ENCODE data around the gene PCDH11X. TPM values are rescaled to one million over a fixed set of nuclear protein-coding genes. Genes with fewer than 3 reads are reported as not detected.
"Not testable (repeated sequence)": the region's sequence is repeated elsewhere in the genome, so short reads cannot be mapped to it uniquely, and the experiment has no call there.

PCDH11X gene, protein sequence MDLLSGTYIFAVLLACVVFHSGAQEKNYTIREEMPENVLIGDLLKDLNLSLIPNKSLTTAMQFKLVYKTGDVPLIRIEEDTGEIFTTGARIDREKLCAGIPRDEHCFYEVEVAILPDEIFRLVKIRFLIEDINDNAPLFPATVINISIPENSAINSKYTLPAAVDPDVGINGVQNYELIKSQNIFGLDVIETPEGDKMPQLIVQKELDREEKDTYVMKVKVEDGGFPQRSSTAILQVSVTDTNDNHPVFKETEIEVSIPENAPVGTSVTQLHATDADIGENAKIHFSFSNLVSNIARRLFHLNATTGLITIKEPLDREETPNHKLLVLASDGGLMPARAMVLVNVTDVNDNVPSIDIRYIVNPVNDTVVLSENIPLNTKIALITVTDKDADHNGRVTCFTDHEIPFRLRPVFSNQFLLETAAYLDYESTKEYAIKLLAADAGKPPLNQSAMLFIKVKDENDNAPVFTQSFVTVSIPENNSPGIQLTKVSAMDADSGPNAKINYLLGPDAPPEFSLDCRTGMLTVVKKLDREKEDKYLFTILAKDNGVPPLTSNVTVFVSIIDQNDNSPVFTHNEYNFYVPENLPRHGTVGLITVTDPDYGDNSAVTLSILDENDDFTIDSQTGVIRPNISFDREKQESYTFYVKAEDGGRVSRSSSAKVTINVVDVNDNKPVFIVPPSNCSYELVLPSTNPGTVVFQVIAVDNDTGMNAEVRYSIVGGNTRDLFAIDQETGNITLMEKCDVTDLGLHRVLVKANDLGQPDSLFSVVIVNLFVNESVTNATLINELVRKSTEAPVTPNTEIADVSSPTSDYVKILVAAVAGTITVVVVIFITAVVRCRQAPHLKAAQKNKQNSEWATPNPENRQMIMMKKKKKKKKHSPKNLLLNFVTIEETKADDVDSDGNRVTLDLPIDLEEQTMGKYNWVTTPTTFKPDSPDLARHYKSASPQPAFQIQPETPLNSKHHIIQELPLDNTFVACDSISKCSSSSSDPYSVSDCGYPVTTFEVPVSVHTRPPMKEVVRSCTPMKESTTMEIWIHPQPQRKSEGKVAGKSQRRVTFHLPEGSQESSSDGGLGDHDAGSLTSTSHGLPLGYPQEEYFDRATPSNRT (N-terminal part only)
- total RNA-seq, result 108 TPM

DNA sequence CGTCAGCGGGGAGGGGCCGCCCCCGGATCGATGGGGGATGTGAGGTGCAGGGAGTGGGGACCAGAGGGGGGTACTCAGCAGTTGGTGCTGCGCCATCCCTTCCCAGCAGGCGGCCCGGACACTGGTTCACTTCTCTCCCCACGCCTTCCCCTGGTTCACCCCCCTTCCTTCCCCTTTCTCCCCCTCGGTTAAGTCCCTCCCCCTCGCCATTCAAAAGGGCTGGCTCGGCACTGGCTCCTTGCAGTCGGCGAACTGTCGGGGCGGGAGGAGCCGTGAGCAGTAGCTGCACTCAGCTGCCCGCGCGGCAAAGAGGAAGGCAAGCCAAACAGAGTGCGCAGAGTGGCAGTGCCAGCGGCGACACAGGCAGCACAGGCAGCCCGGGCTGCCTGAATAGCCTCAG lies at the start of gene PCDH11X:
Gene PCDH11X (plus strand): TSS at position 241 of the 400 bp plus-strand sequence. CDS start 56,130 bp downstream, outside the sequence.
- not testable (repeated sequence) for FAIRE-seq; DNase-seq (ENCODE audit: low spot score in 2 of 2)

DNA sequence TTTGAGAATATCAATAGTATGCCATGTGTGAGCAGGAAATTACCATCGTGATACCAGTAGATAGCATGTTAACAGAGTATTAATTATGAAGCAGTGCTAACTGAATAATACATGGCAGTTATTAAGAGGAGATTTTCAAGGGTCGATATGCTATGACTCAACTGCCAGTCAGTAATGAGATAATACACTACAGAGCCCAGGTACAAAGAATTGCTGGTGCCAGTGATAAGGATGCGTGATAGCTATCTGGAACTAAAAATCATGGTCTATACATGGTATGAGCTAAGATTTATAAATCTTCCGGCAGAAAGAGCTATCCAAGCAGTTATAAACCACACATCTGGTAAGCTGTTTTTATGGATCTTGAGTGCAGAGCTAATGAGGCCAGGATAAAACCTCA lies 31.7 kb upstream of the PCDH11X start:
- DNase-seq (ENCODE audit: low spot score in 2 of 2); FAIRE-seq: not testable (repeated sequence)

DNA sequence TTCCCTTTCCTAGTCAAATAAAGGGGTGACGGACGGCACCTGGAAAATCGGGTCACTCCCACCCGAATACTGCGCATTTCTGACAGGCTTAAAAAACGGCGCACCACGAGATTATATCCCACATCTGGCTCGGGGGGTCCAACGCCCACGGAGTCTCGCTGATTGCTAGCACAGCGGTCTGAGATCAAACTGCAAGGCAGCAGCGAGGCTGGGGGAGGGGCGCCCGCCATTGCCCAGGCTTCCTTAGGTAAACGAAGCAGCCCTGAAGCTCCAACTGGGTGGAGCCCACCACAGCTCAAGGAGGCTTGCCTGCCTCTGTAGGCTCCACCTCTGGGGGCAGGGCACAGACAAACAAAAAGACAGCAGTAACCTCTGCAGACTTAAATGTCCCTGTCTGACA lies 26.2 kb upstream of the PCDH11X start:
- not testable (repeated sequence) for DNase-seq (ENCODE audit: low spot score in 2 of 2); FAIRE-seq

DNA sequence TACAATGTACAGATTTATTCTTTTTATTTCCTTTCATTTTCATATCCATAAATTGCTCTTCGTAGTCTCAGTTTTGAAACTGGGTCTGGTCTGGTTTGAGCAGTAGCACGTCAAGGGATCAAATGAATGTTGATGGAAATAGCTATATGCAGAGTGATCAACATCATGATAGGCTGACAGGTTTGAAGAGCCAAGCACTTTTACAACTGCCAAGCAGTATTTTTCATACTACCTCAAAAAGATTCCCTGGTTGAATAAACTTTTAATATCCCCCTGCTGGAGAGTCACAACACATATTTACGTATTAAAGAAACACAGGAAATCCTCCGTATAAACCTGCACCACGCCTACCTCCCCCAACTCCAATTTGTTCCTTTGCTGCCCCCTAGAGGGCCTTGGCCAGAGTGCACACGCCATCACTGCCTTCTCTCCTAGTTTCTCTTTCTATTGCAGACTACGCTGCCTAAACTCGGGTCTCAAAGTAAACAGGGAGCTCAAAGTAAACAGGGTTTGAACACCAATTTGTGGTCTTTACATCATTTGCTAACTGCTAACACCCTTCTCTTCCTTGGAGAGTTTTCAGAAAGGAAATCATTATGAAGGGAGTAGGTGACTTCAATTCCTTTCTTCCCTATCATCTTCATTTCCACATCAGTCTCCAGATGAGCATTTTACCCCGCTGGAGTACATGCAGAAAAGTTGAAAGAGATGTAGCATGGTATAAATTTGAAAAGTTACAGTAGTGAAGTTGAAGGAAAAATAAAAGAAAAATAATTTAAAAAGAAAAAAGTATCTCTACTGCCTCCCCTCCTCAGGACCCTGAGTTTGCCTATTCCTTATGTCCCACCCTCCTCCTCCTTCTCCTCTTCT lies 8.3 kb upstream of the PCDH11X start:
- FAIRE-seq, result peak; percentile 28
- not testable (repeated sequence) for DNase-seq (ENCODE audit: low spot score in 2 of 2)

DNA sequence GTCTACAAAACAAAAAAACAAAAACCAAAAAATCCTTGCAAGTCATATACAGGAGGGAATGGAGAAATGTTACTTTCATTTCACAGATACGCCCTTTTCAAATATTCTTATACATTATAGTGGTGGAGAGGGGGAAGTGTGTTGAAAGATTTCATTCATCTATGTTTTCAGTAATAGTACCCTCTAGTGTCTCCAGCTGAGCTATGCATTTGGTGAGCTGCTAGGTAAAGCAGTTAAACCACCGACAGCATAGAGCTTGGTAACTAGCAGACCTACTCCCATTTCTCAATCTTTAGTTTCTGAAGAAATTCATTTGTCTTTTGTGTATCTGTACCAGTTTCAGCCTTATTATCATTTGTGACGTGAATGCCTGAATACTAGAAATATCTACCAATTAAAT lies 5.2 kb upstream of the PCDH11X start:
- FAIRE-seq; DNase-seq (ENCODE audit: low spot score in 2 of 2): not testable (repeated sequence)

DNA sequence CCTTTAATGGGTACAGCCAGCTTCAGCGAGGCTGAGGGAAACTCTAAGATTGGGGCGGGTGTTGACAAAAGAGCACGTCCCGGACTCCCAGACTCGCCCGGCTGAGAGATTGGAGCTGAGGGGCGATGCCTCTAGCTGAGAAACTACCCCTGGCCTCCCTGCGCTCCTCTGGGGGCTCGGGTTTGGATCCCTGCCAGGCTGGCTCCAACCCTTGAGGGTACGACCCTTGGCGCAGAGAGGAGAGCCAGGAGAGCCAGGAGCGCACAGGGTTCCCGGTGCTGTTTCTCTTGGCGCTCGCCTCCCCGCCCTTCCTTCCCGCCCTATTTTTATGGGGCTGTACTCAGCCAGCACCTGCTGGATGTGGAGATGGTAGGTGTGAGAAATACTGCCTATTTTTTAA lies 833 bp downstream of the PCDH11X start:
- not testable (repeated sequence) for DNase-seq (ENCODE audit: low spot score in 2 of 2); FAIRE-seq

DNA sequence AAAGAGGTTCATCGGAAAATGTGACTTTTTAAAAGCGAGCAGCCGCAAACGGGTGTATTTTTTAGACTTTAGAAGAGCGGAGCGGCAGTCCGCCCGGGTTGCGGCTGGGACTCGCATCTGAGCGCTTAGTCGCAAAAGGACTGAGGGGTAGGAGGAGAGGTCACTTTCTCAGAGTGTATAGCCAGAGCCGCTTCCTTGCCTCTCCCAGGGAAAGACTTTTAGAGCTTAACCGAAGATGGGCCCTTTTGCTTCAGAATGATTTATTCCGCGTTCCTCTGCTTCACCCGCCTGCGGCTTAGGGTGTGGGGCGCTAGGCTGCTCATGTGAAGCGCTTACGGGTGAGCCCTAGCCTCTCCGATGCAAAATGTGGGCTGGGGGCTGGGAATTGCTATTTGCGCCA lies 1.5 kb downstream of the PCDH11X start:
- not testable (repeated sequence) for DNase-seq (ENCODE audit: low spot score in 2 of 2); FAIRE-seq

DNA sequence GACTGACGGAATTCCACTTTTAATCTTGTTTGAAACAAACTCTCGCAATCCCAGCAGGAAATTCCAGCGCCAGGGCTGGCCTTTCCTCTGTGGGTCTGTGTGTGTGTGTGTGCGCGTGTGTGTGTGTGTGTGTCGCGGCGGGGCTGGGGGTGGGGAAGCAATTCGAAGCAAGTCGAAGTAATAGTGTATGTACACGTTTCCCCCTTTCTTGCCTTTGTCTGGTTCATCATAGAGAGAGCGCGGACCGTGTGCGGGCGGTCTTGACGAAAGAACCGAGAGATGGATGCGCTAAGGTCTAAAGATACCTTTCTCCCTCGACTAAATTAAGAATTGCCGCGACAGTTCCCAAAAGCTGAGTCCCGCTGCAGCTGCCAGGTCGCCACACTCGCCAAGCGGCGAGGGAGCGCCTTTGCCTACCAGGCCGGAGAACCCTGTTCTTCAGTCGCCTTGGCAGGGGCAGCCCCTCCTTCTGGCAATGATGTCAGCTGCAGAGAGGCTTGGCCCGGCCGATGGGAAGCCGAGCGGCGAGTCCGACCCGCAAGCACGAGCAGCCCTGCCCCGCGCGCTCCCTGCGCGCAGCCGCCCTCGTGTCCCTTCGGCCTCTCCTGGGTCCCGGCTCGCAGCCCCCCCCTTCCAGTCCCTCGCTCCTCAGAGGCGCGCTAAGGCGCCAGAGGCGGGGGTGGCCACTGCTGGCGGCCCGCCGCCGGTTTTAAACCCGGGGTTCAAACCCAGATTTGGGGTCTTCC lies 2.6 kb downstream of the PCDH11X start:
- FAIRE-seq; DNase-seq (ENCODE audit: low spot score in 2 of 2): not testable (repeated sequence)

DNA sequence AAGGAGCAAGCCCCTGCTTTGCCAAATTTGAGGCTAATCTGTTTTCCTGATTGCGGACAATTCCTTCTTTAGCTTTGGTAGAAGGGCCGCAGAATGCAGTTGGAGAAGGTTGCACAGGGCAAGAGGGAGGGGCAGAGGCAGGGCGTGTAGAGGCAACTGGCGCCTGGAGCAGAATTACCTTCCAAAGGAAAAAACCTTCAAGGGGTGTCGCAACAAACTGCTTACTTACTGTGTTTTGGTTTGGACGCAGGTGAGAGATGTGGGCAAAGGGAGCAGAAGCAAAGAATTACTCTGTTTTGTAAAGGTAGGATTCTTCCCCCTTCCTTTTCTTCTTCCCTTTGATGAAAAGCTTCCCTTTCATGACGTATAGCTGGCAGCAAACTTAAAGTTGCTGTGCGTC lies 3.6 kb downstream of the PCDH11X start:
- FAIRE-seq; DNase-seq (ENCODE audit: low spot score in 2 of 2): not testable (repeated sequence)

DNA sequence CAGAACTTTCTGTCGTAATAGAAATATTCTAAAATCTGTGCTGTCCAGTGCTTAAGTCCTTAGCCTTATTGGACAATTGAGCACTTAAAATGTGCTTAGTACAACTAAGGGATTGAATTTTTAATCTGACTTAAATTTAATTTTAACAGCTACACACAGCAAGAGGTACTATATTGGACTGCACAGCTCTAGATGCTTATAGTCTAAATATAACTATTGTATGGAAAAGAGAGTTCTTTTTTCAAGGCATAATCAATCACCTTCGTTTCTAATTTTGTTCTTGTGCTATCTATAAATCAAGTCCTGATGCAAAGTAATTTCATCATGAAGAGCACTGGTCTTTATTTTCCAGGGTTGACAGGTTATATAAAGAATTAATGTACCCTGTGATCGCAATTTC lies 38.4 kb downstream of the PCDH11X start:
- not testable (repeated sequence) for FAIRE-seq; DNase-seq (ENCODE audit: low spot score in 2 of 2)

DNA sequence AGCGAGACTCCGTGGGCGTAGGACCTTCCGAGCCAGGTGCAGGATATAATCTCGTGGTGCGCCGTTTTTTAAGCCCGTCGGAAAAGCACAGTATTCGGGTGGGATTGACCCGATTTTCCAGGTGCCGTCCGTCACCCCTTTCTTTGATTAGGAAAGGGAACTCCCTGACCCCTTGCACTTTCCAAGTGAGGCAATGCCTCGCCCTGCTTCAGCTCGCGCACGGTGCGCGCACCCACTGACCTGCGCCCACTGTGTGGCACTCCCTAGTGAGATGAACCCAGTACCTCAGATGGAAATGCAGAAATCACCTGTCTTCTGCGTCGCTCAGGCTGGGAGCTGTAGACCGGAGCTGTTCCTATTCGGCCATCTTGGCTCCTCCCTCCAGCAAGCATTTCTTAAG lies 46.1 kb downstream of the PCDH11X start:
- not testable (repeated sequence) for FAIRE-seq; DNase-seq (ENCODE audit: low spot score in 2 of 2)

Small RNAs within 50 kb of the gene (small RNA-seq; reads per million reads assigned to genes)
- gene RNU2-26P, result 0.08 reads per million

All from frontal cortex (tissue), 4 donors.